Trophoblast cell (in vitro differentiated cells and primary cell): ENCODE results near the gene WDR31.

ENCODE experiments used
- DNase-seq, 2 donors: peaks; one replicate each; pipeline ENCODE4 v3.0.0-alpha.2; 2016
- H2AFZ ChIP-seq: 2 replicates; pipeline ENCODE4 v1.6.1; 2013; ENCODE audit warnings: low read length, moderate library complexity, mild to moderate bottlenecking; ENCODE audit not compliant: insufficient read depth, poor library complexity
- H2AK5ac ChIP-seq: 2 replicates; pipeline ENCODE4 v1.6.1; 2013; ENCODE audit warnings: mild to moderate bottlenecking, low read length
- H2BK120ac ChIP-seq: 2 replicates; pipeline ENCODE4 v1.6.1; 2013; ENCODE audit warnings: low read length, mild to moderate bottlenecking, moderate library complexity; ENCODE audit not compliant: insufficient read depth, poor library complexity
- H2BK12ac ChIP-seq: 2 replicates; pipeline ENCODE4 v1.6.1; 2013; ENCODE audit warnings: mild to moderate bottlenecking, low read length, moderate library complexity
- H2BK5ac ChIP-seq: 2 replicates; pipeline ENCODE4 v1.6.1; 2013; ENCODE audit warnings: low read length, low read depth, moderate library complexity, mild to moderate bottlenecking; ENCODE audit not compliant: poor library complexity
- H3K14ac ChIP-seq: 2 replicates; pipeline ENCODE4 v1.6.1; 2013; ENCODE audit warnings: mild to moderate bottlenecking, low read length
- H3K18ac ChIP-seq: 2 replicates; pipeline ENCODE4 v1.6.1; 2013; ENCODE audit warnings: mild to moderate bottlenecking, low read length
- H3K23ac ChIP-seq: 2 replicates; pipeline ENCODE4 v1.6.1; 2013; ENCODE audit warnings: low read length
- H3K27ac ChIP-seq: 2 replicates; pipeline ENCODE4 v1.5.1; 2013; ENCODE audit warnings: low read depth, mild to moderate bottlenecking, inconsistent platforms, low read length, moderate library complexity
- H3K27me3 ChIP-seq: 2 replicates; pipeline ENCODE4 v1.6.1; 2013; ENCODE audit warnings: inconsistent platforms, mild to moderate bottlenecking, low read length, moderate library complexity; ENCODE audit not compliant: insufficient read depth
- H3K36me3 ChIP-seq, 2 experiments: 1 replicate in 1 of 2; 2 replicates in 1 of 2; pipeline ENCODE4 v1.6.1; 2013; ENCODE audit warnings: low read length in 2 of 2, mild to moderate bottlenecking in 2 of 2, moderate library complexity in 1 of 2; ENCODE audit not compliant: insufficient read depth in 2 of 2, control insufficient read depth in 1 of 2
- H3K4ac ChIP-seq: 2 replicates; pipeline ENCODE4 v1.6.1; 2013; ENCODE audit warnings: low read depth, mild to moderate bottlenecking, low read length, moderate library complexity
- H3K4me1 ChIP-seq, 2 experiments: 1 replicate in 1 of 2; 2 replicates in 1 of 2; pipeline ENCODE4 v1.6.1; 2013; ENCODE audit warnings: low read length in 2 of 2, mild to moderate bottlenecking in 2 of 2, moderate library complexity in 1 of 2; ENCODE audit not compliant: insufficient read depth in 2 of 2, control insufficient read depth in 1 of 2
- H3K4me2 ChIP-seq: 2 replicates; pipeline ENCODE4 v1.6.1; 2013; ENCODE audit warnings: inconsistent platforms, mild to moderate bottlenecking, low read length, moderate library complexity
- H3K4me3 ChIP-seq: 2 replicates; pipeline ENCODE4 v1.5.1; 2013; ENCODE audit warnings: mild to moderate bottlenecking, low read depth, low read length, inconsistent platforms
- H3K79me1 ChIP-seq: one replicate; pipeline ENCODE4 v1.6.1; 2013; ENCODE audit warnings: low read length
- H3K79me2 ChIP-seq: 2 replicates; pipeline ENCODE4 v1.6.1; 2013; ENCODE audit warnings: low read length, mild to moderate bottlenecking; ENCODE audit not compliant: control insufficient read depth, insufficient read depth, poor library complexity
- H3K9ac ChIP-seq: 2 replicates; pipeline ENCODE4 v1.6.1; 2013; ENCODE audit warnings: mild to moderate bottlenecking, low read length
- H3K9me3 ChIP-seq: 2 replicates; pipeline ENCODE4 v1.6.1; 2013; ENCODE audit warnings: low read depth, mild to moderate bottlenecking, control low read depth, inconsistent platforms, low read length; ENCODE audit not compliant: insufficient read depth
- H4K12ac ChIP-seq: 2 replicates; pipeline ENCODE4 v1.6.1; 2013; ENCODE audit warnings: low read depth, mild to moderate bottlenecking, low read length, moderate library complexity
- H4K8ac ChIP-seq: 2 replicates; pipeline ENCODE4 v1.6.1; 2013; ENCODE audit warnings: low read depth, mild to moderate bottlenecking, low read length, moderate library complexity
- H4K91ac ChIP-seq: one replicate; pipeline ENCODE4 v1.6.1; 2013; ENCODE audit warnings: low read depth, mild to moderate bottlenecking, low read length, moderate library complexity
- WGBS: extraction: QIAGEN DNeasy Blood & Tissue Kit; methylation state at CpG from one replicate; pipeline ENCODE4 v1.1.7; 2013; ENCODE audit warnings: missing lambda C conversion rate; ENCODE audit not compliant: insufficient read length, insufficient coverage; ENCODE audit errors: extremely low coverage; 5-methylcytosine and 5-hydroxymethylcytosine counted together

WDR31 gene

DNA sequence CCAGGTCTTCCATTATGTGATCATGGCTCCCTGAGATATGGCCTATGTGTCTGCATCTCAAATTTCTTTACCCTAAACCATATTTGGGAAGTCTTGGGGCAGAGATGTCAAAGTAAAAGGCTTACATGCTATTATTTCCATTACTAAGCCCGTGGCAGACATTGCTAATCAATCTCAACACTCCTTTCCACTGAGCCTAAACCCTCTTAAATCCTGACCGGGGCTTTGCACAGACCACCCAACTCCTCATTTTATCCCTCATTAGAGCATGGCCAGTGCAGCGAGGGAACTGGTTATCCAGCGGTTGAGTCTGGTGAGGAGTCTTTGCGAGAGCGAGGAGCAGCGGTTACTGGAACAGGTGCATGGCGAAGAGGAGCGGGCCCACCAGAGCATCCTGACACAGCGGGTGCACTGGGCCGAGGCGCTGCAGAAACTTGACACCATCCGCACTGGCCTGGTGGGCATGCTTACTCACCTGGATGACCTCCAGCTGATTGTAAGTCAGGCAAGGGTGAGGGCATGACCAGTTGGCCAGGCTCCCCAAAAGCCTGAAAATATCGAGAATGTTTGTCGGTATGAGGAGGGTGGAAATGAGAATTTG lies 20.3 kb upstream of the WDR31 start:
- Histone ChIP-seq H4K12ac (no peak overlapping the region), H3K4me2 (no peak overlapping the region), H3K36me3 (no peaks in the 10 kb centered on the region), H3K9me3 (no peaks in the 10 kb centered on the region), H3K4me3 (no peak overlapping the region), H3K27ac (no peak overlapping the region), H3K79me1 (no peaks in the 10 kb centered on the region), H4K8ac (no peak overlapping the region), H3K4ac (no peak overlapping the region), H3K23ac (no peak overlapping the region), H4K91ac (no peak overlapping the region), H3K9ac (no peak overlapping the region), H3K4me1 (no peaks in the 10 kb centered on the region), H3K27me3 (no peaks in the 10 kb centered on the region), H3K79me2 (no peaks in the 10 kb centered on the region), H2BK12ac (no peak overlapping the region), H3K18ac (no peak overlapping the region), H3K14ac (no peak overlapping the region), H2BK120ac (no peak overlapping the region), H2AK5ac (no peak overlapping the region), H2AFZ (no peak overlapping the region), H2BK5ac (no peak overlapping the region)
- DNase-seq, result no peak
- WGBS, result 100% methylated on average over 1 of the region's 15 CpGs

DNA sequence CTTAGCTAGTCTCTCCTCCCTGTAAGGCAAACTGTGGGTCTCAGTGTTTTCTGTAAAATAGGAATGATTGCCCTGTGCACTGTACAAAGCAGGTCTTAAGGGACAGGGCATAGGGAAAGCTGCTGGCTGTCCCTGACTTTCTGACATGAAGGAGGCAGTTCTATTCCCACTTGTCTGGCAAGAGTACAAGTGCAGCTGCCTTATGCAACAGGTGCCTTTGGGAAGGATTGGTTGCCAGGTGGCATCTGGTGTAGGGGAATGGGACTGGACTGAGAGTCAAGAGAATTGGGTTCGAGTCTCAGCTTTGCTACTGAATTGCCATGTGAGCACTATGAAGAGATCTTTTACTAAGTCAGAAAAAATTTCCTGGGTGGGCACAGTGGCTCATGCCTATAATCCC lies 19.3 kb upstream of the WDR31 start:
- Histone ChIP-seq H3K27me3 (no peaks in the 10 kb centered on the region), H3K4me1 (no peaks in the 10 kb centered on the region), H2BK120ac (no peak overlapping the region), H2BK12ac (no peak overlapping the region), H4K91ac (no peak overlapping the region), H3K27ac (no peak overlapping the region), H3K4me2 (no peak overlapping the region), H3K9me3 (no peaks in the 10 kb centered on the region), H3K18ac (no peak overlapping the region), H3K9ac (no peak overlapping the region), H4K12ac (no peak overlapping the region), H3K4ac (no peak overlapping the region), H2AFZ (no peak overlapping the region), H4K8ac (no peak overlapping the region), H2BK5ac (no peak overlapping the region), H3K23ac (no peak overlapping the region), H3K36me3 (no peaks in the 10 kb centered on the region), H3K79me1 (no peaks in the 10 kb centered on the region), H3K79me2 (no peaks in the 10 kb centered on the region), H3K14ac (no peak overlapping the region), H2AK5ac (no peak overlapping the region), H3K4me3 (no peak overlapping the region)
- WGBS, result no CpG with 5 or more reads among the region's 1 CpG
- DNase-seq, result no peak

DNA sequence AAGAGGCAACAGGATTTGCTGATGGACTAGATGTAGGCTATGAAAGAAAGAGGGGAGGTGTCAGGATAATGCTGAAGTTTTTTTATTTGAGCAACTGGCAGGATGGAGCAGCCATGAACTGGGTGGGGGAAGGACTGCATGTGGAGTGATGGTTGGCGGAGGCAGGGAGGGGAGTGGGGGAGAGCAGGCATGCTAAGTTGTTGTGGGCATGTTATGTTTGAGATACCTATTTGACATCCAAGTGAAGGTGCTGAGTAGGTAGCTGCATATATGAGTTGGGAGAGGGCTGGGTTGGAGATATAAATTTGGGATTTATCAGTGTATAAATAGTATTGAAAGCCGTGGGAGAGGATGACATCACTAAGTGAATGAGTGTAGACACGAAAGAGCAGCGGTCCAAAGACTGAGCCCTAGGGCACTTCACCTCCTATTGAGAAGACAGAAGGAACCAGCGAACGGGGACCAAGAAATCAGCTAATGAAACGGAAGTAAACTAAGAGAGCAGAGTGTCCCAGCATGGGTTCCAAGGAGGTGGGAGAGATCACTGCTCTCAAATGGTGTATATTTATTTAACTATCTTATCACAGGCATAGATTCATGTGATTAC lies 16.7 kb upstream of the WDR31 start:
- Histone ChIP-seq H2BK120ac (no peak overlapping the region), H2BK12ac (no peak overlapping the region), H3K79me2 (no peaks in the 10 kb centered on the region), H4K12ac (no peak overlapping the region), H4K8ac (no peak overlapping the region), H3K9me3 (no peaks in the 10 kb centered on the region), H3K79me1 (no peaks in the 10 kb centered on the region), H3K14ac (no peak overlapping the region), H3K4me1 (no peaks in the 10 kb centered on the region), H3K23ac (no peak overlapping the region), H3K4me2 (no peak overlapping the region), H3K36me3 (no peaks in the 10 kb centered on the region), H3K27ac (no peak overlapping the region), H3K9ac (no peak overlapping the region), H4K91ac (no peak overlapping the region), H3K27me3 (no peaks in the 10 kb centered on the region), H3K18ac (no peak overlapping the region), H2AFZ (no peak overlapping the region), H2BK5ac (no peak overlapping the region), H3K4me3 (no peak overlapping the region), H2AK5ac (no peak overlapping the region), H3K4ac (no peak overlapping the region)
- no CpG with 5 or more reads among the region's 7 CpGs for WGBS
- no peak for DNase-seq

DNA sequence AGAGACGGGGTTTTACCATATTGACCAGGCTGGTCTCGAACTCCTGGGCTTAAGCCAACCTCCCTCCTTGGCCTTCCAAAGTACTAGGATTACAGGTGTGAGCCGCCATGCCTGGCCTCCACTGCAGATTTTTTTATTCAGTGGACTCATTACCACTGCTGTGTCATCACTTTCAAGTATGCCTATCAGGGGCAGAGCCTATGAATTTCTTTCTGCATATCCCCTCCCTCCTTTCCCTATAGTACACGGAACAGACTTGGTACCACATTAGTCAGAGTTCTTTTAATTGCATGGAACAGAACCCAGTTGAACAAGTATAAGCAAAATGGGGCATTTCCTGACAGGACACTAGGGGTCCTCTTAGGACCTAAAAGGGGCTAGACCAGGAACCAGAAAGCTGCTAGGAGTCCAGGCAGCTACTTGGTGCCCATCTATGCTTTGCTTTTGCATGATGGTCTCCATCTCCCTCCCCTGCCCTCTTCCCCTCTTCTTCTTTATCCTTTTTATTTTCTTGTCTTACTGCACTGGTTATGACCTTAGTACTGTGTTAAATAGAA lies 15.0 kb upstream of the WDR31 start:
- no peak overlapping the region for H2BK120ac ChIP-seq
- no peak overlapping the region for H2AFZ ChIP-seq
- H3K4me2 ChIP-seq, result no peak overlapping the region
- no peak overlapping the region for H4K8ac ChIP-seq
- no peak overlapping the region for H3K4ac ChIP-seq
- WGBS, result no CpG with 5 or more reads among the region's 4 CpGs
- no peak overlapping the region for H2AK5ac ChIP-seq
- no peak overlapping the region for H3K14ac ChIP-seq
- no peaks in the 10 kb centered on the region for H3K36me3 ChIP-seq
- peaks cover 3% of the 10 kb centered on the region for H3K27me3 ChIP-seq
- H3K9ac ChIP-seq, result no peak overlapping the region
- H2BK12ac ChIP-seq, result no peak overlapping the region
- H3K18ac ChIP-seq, result no peak overlapping the region
- no peaks in the 10 kb centered on the region for H3K9me3 ChIP-seq
- H3K79me1 ChIP-seq, result no peaks in the 10 kb centered on the region
- H3K4me1 ChIP-seq, result peaks cover 0 to under 1% of the 10 kb centered on the region in 2 experiments
- no peak overlapping the region for H3K23ac ChIP-seq
- H2BK5ac ChIP-seq, result no peak overlapping the region
- H4K12ac ChIP-seq, result no peak overlapping the region
- H3K27ac ChIP-seq, result no peak overlapping the region
- no peak for DNase-seq
- no peak overlapping the region for H3K4me3 ChIP-seq
- no peak overlapping the region for H4K91ac ChIP-seq
- H3K79me2 ChIP-seq, result no peaks in the 10 kb centered on the region
